ENCODE data around the gene NPR2.

DNA sequence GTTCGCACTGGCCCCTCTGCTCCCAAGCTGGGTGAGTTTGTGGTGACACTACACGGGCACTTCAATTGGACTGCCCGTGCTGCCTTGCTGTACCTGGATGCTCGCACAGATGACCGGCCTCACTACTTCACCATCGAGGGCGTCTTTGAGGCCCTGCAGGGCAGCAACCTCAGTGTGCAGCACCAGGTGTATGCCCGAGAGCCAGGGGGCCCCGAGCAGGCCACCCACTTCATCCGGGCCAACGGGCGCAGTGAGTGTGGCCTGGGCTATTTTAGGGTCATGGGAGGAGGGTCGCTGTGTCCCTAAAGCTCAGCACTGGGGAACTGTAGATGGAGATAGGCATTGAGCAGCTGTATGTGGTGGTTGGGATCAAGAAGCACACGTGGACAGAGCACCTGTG lies 1.4 kb downstream of the NPR2 start:
- no peak for TF ChIP-seq POLR2A (IDR thresholded peaks at IDR 0.05)
- TF ChIP-seq CTCF (IDR thresholded peaks at IDR 0.05) = no peak
